ENCODE data around the gene PPP1R14D.
"Not testable (repeated sequence)": the region's sequence is repeated elsewhere in the genome, so short reads cannot be mapped to it uniquely, and the experiment has no call there.

Gene PPP1R14D, protein sequence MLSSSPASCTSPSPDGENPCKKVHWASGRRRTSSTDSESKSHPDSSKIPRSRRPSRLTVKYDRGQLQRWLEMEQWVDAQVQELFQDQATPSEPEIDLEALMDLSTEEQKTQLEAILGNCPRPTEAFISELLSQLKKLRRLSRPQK

DNA sequence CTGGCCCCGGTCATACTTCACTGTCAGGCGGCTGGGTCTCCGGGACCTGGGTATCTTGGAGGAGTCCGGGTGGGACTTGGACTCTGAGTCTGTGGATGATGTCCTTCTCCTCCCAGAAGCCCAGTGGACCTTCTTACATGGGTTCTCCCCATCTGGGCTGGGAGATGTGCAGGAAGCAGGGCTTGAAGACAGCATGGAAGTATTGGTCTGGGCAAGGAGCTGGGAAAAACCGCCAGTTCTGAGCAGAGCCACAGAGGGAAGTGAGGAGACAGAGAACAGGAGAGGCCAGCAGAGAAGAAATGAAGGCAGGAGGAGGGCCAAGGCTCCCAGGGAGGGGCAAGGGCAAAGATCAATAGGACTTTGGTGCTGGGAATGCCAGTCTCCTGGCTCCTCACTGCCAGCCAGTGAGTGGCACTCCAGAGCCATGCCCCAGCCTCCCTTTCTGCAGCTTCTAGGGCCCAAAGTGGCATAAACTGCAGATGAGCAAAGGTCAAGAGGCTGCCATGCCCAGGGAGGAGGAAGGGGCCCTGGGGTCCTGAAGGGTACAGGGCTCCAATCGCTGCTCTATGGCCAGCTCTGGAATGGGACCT lies at the start of gene PPP1R14D:
TSS of gene PPP1R14D (minus strand) at position 262 of the 590 bp plus-strand sequence. CDS start at position 195, 67 bp downstream.
- no peak for DNase-seq (ENCODE audit: low spot score)

- DNase-seq (ENCODE audit: low spot score): no peak
Observed at GRCh38 chr15:40877694-40878093, 49.2 kb upstream of the PPP1R14D start.

GRCh38 chr15:40875991-40876730 lies 47.7 kb upstream of the PPP1R14D start:
- no peak for DNase-seq (ENCODE audit: low spot score)

DNA sequence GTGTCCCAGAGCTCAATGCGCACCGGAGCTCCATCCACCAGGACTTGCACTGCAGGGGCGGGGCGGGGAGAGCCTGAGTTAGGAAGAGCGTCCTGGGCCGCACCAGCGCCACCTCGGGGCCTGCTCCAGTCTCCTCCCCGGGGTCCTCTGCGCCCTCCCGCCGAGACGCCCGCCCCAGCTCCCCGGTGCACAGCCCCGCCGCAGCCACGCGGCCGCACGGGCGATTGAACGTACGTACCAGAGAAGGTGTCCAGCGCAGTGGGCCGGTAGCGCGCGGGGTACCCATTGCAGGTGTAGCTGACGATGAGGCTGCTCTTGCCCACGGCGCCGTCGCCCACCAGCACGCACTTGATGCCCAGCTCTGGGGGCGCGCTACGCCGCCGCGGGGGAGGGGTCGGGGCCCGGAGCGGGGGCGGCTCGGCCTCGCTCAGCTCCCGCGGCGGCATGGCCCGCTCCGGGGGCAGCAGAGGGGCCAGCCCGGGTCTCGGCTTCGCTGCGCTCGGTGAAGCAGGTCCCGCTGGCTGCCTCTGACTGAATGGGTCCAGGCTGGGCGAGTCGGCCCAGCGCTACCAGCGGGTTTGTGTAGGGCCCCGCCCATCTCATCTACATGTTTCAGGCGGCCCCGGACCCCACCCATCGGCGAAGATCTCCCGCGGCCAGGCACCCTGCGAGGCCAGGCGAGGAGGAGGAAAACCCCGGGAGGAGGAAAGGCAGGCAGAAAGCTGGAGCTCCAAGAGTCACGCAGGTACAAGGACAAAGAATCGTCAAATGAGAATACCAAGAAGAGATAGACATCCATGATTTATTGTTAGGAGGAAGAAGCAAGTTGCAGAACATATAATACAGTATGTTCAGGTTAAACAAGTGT lies 45.4 kb upstream of the PPP1R14D start, which contains the start of gene RHOV:
TSS of gene RHOV (minus strand) at position 541 of the 868 bp plus-strand sequence. CDS start at position 446, 95 bp downstream.
- peak; percentile 82 for DNase-seq (ENCODE audit: low spot score)

DNA sequence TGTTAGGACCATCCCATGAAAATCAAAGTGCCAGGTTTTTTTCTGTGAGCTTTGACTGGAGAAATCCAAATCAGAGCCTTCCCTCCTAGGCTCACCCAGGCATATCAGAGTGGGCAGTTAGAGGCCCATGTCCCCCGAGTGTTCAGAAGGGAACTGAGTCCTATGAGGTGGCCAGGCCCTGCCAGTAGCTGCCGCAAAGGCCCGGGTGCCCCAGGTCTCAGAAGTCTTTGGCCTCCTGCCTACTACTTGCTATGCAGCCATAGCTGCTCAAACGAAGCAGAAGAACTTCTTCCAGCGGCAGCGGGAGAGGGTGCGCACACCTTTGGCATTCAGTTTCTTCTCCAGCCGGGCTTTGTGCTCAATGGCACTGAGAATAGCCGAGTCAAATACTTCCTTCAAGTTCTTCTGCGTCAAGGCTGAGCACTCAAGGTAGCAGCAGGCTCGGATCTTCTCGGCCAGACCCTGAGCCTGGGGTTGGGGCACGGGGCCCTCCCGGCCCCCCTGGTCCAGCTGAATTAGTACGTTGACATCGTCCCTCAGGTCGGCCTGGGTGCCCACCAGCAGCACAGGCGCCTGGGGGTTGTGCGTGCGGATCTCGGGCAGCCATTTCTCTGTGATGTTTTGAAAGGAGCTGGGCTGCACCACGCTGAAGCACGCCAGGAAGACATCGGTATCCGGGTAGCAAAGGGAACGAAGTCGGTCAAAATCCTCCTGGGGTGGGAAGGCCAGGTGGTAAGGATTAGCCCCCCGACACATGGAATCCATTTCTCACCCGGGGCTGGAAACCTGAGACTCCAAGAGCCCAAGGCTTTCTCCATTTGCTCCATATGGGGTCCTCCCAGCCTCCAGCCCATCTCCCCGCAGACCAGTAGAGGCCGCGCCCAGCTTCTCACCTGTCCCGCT lies 44.5 kb upstream of the PPP1R14D start:
- DNase-seq (ENCODE audit: low spot score): no peak

- no peak for DNase-seq (ENCODE audit: low spot score)
Observed at GRCh38 chr15:40871749-40872617, 43.5 kb upstream of the PPP1R14D start.

DNA sequence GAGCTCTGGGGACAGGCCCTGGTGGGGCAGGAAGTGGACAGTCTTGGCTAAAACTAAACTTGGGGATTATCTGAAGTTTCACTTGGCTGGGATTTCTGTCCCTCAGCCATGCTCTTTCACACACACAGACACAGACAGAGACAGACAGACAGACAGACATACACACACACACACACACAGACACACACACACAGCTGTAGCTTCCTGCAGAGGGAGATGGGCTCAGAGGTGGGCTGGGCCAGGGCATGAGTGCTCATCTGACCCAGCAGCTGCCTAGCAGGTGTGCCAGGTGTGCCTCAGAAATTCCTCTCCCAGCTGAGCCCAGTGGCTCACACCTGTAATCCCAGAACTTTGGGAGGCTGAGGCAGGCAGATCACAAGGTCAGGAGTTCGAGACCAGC lies 42.2 kb upstream of the PPP1R14D start:
- no peak for DNase-seq (ENCODE audit: low spot score)

- no peak for DNase-seq (ENCODE audit: low spot score)
Observed at GRCh38 chr15:40869686-40870085, 41.2 kb upstream of the PPP1R14D start.

DNA sequence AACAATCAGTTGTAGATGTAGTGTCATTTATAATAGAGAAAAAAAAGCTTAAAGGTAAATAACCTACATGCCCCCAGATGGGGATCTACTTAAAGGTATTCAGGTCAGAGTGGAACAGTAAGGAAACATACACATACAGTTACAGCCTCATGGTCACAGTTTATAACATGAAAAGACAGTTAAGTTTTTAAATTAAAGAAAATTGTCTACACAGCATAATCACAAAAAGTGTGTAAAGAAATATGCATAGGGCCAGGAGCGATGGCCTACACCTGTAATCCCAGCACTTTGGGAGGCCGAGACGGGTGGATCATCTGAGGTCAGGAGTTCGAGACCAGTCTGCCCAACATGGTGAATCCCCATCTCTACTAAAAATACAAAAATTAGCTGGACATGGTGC lies 38.7 kb upstream of the PPP1R14D start:
- DNase-seq (ENCODE audit: low spot score): no peak

DNA sequence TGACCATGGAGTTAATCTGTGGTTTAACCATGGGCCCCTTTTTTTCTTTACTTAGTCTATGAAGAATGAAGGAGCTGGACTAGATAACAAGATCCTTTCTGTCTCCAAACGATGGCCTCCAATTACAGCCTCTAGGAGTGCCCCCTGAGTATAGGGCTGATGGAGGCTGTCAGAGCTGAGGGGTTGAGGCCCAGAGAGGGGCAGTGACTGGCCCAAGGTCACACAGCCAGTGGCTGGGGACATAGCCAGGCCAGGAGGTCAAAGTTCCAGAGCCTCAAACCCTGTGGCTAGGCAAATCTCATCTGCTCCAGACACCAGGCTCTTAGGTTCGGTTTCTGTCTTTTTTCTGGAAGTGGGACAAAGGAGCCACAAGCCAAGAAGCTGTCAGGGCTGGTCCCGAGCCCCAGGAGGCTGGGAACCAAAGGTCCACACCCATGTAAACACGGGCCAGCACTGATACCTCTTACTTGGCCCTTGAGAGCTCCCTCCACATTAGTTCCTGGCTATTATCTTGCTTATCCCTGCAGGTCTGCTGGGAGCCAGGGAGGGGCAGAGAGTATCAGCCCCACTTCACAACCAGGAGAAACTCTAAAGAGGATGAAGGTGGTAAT lies 35.3 kb upstream of the PPP1R14D start:
- DNase-seq (ENCODE audit: low spot score): no peak

- not testable (repeated sequence) for DNase-seq (ENCODE audit: low spot score)
Observed at GRCh38 chr15:40861147-40861546, 32.6 kb upstream of the PPP1R14D start.

DNA sequence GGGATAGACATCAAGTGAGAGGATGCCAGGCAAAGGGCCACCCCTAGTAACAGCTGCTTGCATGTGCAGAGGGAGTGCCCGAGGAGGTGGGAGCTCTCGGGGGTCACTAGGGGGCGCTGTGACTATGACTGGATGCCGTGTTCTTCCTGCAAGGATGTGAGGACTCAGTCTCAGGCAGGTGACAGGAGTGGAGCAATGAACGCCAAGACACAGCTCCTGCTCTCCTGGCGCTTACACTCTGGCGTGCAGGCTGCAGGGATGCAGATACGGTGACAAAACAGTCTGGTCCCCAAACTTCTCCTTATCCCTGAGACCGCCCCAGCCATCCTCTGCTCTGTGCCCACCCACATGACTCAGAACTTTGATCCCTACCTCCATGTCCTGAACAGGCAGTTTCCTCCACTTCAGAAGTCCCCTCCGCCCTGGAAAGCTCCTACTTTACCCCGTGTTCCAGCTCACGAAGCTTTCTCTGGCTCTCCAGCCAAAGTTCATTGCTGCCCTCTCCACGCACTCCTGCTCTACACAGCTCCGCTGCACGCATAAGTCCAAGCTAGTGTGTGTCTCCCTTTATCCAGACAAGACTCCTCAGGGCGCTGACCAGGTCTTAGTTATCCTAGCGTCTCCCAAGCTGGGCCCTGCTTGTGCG lies 30.8 kb upstream of the PPP1R14D start:
- peak; percentile 92 for DNase-seq (ENCODE audit: low spot score)

DNA sequence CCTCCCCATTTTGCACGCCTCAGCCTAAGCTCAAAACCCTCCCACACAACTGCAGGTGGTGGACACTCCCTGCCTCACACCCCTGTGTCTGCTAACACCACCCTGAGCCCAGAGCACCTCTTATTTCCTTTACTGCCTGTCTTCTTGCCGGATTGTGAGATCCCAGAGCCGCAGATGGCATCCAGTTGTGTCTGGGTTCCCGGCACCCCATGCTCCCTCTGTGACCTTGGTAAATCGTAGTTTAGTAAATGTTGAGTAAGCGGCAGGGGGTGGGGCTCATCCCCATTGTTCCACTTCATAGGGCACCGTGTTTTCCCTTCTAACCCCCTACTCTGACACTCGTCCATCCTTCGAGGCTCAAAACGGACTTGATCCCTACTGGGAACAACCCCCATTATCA lies 30.2 kb upstream of the PPP1R14D start:
- no peak for DNase-seq (ENCODE audit: low spot score)

DNA sequence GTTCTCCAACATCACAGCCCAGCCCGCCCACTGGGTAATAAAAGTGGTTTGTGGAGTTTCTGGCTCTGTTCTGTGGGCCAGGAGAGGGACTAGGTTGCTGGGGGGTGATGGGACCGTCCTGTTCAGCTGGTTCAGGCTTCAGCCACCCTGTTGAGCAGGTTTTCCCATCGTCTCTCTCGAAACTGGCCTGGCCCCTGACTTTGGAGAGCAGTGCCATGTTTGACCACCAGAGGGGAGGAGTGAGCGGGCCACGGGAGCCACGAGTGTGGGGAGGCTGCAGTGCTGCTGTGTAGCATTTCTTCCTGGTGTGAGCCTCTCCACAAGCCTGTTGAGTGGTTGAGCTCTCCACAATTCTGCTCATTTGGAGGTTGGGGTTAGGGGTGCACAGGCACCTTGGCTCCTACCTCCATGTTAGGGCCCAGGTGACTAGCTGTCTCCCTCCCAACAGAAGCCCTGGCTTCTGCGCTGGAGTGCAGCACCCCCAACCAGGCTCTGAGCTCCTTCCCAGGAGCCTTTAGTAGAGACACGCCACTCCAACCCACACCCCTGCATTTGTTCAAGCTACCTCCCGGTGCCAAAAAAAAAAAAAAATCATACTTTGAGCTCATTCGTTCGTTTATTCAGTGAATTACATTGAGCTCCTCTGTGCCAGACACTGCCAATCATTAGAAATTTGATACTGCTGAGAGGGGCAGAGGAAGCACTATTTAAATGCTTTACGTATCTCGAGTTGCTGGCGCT lies 29.3 kb upstream of the PPP1R14D start:
- peak; percentile 91 for DNase-seq (ENCODE audit: low spot score)

DNA sequence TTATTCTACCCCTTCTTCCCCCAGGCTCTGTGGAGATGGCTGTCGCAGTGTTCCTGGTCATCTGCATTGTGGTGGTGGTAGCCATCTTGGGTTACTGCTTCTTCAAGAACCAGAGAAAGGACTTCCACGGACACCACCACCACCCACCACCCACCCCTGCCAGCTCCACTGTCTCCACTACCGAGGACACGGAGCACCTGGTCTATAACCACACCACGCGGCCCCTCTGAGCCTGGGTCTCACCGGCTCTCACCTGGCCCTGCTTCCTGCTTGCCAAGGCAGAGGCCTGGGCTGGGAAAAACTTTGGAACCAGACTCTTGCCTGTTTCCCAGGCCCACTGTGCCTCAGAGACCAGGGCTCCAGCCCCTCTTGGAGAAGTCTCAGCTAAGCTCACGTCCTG lies 28.2 kb upstream of the PPP1R14D start:
- DNase-seq (ENCODE audit: low spot score): no peak

DNA sequence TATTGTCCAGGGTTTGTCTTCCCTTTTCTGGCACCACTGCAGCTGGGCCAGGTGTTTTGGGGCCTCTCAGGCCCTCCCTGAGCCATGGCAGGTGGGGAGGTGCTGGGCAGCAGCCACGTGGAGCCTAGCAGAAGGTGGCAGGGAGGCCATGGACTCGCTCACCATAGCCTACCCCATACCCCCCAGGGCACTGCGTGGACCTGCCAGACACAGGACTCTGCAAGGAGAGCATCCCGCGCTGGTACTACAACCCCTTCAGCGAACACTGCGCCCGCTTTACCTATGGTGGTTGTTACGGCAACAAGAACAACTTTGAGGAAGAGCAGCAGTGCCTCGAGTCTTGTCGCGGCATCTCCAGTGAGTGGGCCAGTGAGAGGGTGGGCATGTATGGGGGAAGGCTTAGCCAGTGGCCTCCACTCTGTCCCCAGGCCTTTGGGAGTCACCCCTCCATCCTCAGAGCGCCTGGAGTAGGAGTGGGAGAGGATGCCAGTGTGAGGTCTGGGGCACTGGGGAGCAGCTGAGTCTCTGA lies 27.3 kb upstream of the PPP1R14D start:
- no peak for DNase-seq (ENCODE audit: low spot score)

- no peak for DNase-seq (ENCODE audit: low spot score)
Observed at GRCh38 chr15:40854161-40854560, 25.7 kb upstream of the PPP1R14D start.

DNA sequence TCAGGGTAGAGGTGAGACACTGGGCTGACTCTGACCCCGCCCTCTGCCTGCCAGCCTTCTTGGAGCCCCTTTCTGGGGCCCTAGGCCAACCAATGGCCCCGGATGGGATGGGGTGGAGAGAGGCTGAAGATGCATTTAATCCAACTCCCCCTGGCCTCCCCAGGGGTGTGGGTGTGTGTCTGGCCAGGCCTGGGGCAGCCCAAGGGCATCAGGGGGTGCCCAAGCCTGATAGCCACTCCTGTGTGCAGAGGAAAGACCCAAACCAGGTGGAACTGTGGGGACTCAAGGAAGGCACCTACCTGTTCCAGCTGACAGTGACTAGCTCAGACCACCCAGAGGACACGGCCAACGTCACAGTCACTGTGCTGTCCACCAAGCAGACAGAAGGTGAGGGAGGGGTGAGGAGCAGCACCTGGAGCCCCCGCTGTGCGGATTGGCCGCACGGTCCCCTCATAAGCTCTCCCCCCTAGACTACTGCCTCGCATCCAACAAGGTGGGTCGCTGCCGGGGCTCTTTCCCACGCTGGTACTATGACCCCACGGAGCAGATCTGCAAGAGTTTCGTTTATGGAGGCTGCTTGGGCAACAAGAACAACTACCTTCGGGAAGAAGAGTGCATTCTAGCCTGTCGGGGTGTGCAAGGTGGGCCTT lies 24.9 kb upstream of the PPP1R14D start:
- no peak for DNase-seq (ENCODE audit: low spot score)
